CD4-positive, alpha-beta T cell treated with Interleukin-6 for 4 hours (primary cell): Measurements from ENCODE around the gene SLC28A1.
A peak's percentile ranks its signal among the peaks of the same experiment; 100 is the strongest.
"Not testable (repeated sequence)": the region's sequence is repeated elsewhere in the genome, so short reads cannot be mapped to it uniquely, and the experiment has no call there.

Experiments
- DNase-seq: peaks from one replicate; pipeline ENCODE4 v3.0.0-alpha.2; 2020; ENCODE audit warnings: mixed read lengths

The SLC28A1 gene

DNA sequence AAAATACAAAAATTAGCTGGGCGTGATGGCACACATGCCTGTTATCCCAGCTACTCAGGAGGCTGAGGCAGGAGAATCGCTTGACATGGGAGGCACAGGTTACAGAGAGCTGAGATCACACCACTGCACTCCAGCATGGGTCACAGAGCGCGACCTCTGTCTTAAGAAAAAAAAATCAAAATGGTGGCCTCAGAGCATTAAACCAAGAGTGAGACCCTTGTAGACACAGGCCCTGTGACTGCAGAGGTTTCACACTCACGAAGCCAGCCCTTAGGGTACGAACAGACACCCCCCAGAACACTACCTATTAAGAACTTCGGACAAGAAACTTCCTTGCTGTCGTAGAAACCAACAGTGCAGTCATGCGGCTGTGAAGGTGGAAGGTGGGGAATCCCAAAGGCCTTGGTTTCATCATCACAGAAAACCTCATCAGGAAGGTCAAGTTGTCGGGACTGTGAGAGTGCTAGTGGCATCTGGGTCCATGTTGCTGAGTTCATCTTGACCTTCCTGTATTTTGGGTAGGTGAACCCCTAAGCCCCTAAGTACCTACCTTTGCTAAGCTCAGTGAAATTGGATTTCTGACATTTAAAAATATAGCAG lies 92.4 kb downstream of the SLC28A1 start:
- no peak for DNase-seq

DNA sequence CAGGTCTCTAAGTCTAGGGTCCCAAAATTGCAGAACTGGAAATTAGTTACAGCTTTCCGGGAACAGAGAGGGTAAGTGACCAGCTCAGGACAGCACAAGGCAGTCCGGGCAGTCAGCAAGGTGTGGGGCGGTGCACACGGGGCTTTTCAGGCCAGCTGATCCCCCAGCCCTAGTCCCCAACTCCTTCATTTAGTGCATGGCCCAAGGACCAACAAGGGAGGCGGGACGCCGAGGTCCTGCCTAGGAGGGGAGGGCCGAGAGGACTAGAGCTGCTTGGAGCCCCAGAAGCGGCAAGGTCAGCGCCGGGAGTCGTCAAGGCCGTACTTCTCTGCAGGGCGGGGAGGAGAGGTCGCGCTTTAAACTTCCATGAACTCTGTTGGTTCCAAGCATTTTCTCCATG lies 95.2 kb downstream of the SLC28A1 start:
- no peak for DNase-seq

DNA sequence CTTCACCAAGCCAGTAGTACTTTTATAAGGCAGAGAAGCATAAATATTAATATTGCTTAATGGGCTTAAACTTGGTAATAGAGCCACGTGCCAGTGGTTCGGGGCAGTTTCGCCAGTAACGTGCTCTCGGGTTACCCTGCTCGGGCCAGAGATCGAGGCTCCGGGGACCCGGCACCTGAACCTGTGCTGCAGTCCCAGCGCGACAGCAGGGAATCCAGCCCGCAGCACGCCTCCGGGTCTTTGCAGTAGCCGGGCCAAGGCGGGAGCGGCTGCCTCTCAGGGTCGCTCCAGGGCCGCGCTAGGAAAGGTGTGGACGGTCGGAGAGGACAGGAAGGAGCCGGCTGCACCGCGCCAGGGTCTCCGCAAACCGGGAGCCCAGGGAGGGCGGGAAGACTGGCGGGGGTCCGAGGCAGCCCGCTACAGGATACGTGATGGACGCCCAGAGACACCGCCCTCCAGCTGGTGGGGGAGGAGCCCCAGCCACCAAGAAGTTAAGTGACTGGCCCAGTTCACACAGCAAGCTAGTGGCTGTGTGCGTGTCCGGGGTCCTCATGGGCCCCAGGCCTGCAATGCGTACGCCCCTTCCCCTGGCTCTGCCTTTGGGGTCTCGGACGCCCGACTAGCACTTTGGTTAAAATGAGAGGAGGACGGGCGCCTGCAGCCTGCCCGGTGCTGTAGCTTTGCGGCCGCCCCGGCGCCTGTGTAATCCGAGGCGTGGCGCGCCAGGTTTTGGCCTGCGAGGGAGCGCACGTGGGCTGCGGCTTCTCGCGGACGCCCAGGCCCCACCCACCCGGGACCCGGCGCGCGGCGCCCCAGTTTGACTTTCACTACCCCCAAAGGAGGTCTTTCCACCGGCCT lies 96.0 kb downstream of the SLC28A1 start:
- DNase-seq = peak; percentile 89

DNA sequence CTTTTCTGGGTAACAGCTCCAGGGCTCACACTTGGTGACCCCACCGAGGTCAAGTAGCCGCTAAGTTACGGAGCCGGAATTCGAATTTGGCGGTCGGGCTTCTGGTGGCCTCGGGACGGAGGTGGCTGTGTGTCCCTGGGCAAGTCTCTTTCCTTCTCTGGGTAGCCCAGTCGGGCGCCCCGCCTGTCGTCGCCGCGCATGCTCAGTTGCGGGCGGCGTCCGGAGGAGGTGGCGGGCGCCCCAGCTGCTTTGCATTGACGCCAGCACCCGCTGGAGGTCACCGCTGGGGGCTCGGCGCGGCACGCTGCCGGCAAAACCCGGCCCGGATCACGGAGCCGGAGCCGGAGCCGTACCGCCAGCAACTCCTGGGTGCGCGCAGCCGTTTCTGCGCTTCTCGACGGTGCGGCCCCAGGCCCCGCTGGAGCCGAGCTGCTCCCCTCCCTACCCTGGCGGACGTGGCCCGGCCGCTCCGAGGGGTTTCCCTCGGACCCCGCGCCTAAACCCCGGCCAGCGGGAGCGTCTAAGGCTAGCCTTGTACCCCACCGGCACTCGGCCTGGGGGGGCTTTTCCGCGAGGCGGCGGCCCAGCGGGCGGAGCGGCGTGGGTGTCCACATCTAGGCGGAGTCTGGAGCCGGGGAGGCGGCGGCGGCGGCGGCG lies 96.7 kb downstream of the SLC28A1 start:
- peak; percentile 96 for DNase-seq

DNA sequence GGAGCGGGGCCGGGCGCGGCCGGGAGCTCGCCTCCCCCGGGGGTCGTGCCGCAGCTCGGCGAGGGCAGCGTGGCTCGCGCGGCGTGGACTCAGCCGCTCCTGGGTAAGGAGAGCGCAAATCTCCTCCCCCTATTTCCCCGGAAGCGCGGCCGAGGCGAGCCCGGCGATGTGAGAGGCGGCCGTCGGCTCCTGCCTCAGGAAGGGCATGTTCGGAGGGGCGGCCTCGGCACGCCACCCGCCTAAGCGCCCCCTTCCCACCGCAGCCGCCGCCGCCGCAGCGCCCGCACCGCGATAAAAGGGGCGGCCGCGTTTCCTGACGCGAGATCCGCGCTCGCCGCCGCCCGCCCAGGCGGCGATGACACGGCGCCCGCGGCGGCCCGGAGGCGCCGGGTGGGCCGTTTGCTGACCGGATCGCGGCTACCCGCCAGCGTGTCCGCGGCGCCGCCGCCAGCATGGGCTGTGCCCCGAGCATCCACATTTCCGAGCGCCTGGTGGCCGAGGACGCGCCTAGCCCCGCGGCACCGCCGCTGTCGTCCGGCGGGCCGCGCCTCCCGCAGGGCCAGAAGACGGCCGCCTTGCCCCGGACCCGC lies 97.3 kb downstream of the SLC28A1 start, which contains the start of gene PDE8A:
PDE8A (plus strand) TSS at position 146 of the 590 bp plus-strand sequence; CDS start at position 453, 307 bp downstream.
- DNase-seq = peak; percentile 62

DNA sequence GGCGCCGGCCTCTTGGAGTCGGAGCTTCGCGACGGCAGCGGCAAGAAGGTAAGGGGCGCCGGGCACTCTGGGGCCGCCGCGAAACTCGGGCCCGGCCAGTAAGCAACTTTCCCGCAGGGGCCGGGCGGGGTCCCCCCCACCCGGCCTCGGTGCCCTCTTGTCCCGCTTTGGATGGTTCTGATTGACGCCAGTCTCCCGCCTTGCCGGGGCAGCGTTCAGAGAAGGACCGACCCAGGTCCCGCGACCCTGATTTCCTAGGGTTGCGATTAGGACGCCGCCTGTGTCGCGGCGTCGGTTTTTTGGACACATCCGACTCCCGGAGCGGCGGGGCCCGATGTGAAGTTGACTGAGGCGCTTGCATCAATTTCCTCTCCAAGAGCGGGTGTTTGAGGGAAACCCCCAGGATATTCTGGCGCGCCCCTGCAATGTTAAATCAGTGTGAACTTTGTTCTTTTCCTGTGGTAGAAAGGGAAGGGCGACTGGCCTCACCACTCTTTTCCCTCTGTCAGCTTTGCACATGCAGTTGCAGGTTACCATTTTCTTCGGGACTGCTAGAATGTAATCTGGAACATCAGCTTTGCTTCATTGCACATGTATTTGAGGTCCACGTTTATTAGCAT lies 97.9 kb downstream of the SLC28A1 start:
- peak; percentile 51 for DNase-seq

DNA sequence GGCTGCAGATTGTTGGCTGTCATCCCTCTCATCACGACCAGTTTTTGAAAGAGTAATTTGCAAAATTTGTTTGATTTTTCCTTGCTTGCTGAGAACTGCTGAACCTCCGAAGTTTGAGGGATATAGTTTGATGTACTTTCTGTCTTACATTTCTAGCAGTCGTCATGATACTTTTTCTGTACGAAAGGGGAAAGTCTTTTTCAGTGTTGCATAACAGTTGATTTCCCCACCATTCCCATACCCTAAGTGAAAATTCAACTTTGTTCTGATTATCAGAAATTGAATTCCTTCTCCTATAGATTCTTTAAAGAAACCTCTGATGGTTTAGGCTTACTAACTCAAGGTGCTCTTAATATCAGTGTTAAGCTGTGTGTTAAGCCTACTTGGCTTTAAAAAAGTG lies 98.8 kb downstream of the SLC28A1 start:
- no peak for DNase-seq

DNA sequence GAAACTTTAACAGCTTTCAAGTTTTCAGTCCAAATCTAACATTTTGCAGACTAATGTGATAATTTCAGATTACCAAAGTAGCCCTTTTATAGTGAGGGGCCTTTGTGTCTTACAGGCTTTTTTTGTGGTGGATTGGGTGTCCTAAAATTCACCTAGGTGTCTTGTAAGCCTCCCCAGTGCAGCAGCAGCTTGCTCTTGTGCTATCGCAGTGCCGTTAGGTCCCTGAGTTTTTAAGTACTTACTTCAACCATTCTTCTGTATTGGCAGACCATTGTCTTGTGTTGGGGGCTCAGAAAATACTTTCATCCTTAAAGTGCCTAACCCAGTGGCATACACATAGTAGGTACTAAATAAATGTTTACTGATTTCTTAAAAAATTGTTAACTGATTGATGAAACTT lies 99.2 kb downstream of the SLC28A1 start:
- DNase-seq = no peak

DNA sequence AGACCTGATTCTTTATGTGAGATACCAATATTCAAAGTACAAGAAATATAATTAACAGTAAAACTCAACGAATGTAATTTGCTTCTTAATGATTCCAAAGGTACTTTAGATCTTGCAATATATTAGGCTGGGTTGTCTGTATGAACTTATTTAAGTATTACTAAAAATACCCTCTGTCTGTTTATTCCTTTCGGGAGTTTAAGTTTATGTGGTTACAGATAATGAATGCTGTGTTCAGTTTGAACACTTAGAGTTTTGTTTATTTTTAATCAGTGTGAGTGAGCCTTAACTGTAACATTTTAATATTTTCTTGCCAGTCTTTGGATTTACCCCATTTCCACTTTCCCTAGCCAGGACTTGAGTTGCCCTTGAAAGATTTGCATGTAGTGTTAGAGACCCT lies 100.7 kb downstream of the SLC28A1 start:
- DNase-seq = no peak

DNA sequence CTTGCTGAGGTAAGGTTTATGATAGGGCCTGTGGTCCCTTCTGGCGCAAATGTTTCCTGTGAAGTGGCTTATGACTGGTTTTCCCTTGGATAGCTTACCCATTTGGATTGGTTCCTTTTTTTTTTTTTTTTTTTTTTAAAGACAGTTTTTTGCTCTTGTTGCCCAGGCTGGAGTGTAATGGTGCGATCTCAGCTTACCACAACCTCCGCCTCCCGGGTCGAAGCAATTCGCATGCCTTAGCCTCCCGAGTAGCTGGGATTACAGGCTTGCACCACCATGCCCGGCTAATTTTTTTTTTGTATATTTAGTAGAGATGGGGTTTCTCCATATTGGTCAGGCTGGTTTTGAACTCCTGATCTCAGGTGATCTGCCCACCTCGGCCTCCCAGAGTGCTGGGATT lies 102.9 kb downstream of the SLC28A1 start:
- DNase-seq = not testable (repeated sequence)

DNA sequence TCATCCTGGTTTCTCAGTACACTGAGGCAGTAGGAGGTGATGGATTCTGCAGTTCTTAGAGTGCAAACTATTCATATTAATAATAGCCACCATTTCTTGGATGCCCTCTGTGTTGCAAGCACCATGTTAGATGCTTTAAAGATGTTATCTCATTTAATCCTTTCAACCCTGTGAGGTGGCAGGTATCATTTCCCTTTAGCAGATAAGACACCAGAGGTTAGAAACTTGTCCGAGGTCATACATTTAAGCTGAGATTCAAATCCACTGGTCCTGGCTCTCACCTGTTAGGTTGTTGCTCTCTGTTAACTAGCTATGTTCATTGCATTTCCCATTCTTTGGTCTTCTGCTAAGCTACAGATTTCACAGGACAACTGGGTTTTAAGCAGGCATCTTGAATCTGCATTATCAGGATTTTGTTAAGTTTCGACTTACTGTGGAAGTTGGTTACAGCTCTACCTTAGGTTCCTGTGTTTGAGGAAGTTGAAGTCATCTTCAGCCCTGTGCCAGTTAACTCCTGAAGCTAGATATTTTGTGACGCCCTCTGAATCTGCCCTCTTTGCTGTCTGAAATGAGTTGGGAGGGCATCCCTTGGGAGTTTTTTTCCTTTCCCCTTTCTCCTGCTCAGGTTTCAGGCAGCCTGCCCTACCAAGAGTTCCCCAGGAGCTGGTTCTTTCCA lies 103.6 kb downstream of the SLC28A1 start:
- no peak for DNase-seq

DNA sequence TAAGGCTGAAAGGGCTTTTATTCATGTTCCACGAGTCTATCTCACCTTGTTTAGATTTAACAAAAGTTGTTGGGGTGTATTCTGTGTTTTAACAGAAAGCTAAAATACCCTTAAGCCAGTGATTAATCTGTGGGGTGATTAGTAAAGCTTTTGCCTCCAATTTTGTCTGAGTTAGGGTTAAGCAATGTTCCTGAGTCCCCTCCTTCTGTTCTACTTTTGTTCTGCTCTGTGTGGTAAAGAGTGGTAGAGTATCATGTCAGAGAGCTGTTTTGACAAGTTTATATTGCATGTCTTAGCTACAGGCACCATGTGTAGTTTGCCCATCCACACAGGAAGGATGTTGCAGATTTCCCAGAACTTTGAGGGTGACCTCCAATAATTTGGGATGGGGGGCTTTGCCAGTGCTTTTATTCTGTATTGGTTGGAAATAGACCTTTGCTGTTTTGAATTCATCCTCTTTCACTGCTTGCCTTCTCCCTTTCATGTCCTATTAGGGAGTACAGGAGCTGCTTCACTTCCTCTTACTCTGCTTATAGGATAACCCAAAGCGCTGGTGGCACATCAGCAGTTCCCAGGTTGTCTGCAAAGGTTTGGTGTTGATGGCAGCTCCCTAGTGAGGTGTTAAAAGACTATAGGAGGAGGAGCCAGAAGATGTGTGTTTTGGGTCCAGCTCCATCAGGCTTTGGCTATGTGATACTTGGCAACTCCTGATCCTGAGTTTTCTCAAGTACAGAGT lies 104.6 kb downstream of the SLC28A1 start:
- DNase-seq = no peak

DNA sequence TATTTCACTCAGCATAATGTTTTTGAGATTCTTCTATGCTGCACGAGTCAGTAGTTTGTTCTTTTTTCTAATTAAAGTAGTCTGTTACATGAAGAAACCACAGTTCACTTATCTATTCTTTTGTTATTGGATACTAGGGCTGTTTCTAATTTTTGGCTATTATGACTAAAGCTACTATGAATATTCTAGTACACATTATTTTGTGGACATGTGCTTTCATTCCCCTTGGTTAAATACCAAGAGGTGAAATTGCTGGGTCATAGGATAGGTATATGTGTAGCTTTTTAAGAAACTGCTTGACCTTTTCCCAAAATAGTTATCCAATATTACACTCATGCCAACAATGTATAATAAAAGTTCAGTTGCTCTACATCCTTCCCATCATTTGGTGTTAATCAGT lies 106.0 kb downstream of the SLC28A1 start:
- DNase-seq = no peak

DNA sequence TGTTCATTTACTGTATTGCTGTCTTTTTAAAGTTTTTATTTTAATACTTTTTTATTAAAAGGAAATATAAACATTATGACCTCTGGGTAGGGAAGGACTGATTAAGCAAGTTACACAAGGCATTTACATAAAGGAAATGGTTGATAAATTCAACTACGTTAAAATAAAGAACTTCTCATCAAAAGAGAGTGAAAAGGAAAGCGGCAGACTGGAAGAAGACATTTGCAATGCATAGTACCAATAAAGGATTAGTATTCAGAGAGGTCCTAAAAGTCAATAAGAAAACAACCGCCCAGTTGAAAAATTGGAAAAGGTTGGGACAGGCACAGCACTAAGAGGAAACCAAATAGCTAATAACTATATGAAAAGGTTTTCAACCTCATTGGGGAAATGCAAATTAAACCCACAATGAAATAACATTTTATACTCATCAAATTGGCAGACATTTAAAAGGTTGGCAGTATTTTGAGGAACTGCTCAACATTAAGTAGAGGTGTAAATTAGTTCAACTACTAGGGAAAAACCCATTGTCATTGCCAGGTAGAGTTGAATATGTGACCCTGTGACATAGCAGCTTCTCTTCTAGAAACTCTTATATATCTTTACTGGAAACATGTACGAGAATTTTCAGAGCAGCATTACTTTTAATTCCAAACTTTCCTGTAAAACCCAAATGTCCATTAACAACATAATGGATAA lies 106.7 kb downstream of the SLC28A1 start:
- DNase-seq = no peak

DNA sequence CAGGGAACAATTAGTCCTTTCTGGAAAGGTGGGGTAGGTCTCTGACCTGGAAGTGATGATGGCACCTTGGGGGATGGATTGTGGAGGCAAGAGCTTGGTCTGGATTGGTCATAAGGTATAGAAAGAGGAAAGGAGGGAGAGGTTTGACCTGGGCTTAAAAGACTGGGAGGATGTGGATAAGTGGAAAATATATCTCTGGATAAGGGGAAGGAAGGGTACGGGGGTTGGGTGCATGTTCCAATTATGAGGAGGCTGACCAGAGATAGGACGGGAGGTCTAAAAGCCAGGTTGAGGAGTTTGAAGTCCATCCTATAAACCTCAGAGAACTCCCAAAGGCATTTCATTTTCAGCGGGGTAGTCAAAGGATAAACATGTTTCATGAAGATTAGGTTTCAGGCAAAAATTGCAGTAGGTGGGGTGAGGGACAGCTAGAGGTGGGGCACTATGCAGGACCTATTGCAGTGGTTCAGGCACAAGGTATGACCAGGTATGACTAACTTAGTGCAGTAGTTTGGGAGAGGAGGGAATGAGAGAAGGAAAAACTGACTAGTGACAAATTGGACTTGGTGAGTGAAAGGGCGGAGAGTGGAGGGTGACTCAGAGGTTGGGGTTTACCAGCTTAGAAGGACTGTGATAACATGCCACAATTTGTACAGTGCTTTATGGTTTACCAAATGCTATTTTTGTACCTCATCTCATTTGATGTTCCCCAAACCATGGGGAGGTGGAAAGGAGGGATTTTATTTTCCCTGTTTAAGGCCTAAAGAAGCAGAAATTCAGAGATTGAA lies 107.9 kb downstream of the SLC28A1 start:
- no peak for DNase-seq
